MV-4-11 (cell line): Measurements from ENCODE around the gene PISD.

Experiments used
- DNase-seq: peaks from one replicate; lab custom pipeline; 2025; lab: John Stamatoyannopoulos, UW

Gene PISD

DNA sequence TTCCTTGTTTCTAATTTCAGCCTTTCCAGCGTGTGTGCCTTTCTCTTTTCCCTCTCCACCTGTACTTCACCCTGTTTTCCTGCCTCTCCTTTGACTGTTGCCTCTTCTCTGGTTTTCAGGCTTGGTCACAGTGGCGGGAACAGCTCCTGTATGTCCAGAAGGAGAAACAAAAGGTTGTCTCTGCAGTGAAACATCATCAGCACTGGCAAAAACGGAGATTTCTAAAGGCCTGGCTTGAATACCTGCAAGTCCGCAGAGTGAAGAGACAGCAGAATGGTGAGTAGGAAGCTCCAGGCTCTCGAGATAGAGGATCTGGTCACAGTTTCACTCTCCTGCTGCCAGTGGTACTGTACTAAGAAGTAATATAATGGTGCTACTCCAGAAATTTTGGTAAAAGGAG is 89.1 kb downstream of the PISD start:
- no peak for DNase-seq

DNA sequence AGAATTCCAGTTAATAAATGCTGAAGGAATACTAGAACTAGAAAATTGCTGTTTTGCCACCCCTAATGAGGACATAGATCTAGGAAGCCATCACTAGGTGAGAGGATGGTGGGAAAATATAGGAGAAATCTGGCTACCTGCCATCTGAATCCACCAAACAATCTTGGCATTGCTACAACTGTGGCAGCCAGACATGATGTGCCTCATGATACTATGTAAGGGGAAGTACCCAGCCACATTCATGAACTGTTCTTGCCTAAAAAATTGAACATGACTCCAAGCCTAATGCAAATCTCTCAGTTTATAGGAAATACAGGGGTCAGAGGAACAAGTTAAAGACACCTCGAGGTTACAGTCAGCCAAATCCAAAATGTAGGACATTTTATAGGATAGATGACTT is 92.9 kb downstream of the PISD start:
- peak; percentile 32 for DNase-seq
